Smooth muscle cell (in vitro differentiated cells): Measurements from ENCODE around the gene DNAJB6. TPM values are rescaled to one million over a fixed set of nuclear protein-coding genes. Genes with fewer than 3 reads are reported as not detected.
A peak's percentile ranks its signal among the peaks of the same experiment; 100 is the strongest.

ENCODE experiments used
- DNase-seq: peaks from one replicate; lab custom pipeline; 2025; ENCODE audit not compliant: unreplicated experiment; lab: John Stamatoyannopoulos, UW
- H2AFZ ChIP-seq: fragments of 200-600 bp; sonication (generic); 2 replicates; pipeline ENCODE4 v1.6.0; 2016; ENCODE audit warnings: antibody characterized with exemption, low read depth, mild to moderate bottlenecking
- H3F3A ChIP-seq: fragments of 200-600 bp; sonication (generic); 2 replicates; pipeline ENCODE4 v1.6.0; 2017; ENCODE audit warnings: antibody characterized with exemption, low read depth
- H3K27ac ChIP-seq: fragments of 200-600 bp; sonication (generic); 2 replicates; pipeline ENCODE4 v1.5.1; 2016; ENCODE audit warnings: low read depth, mild to moderate bottlenecking
- H3K27me3 ChIP-seq: fragments of 200-600 bp; sonication (generic); 2 replicates; pipeline ENCODE4 v1.6.1; 2016; ENCODE audit warnings: low read depth, mild to moderate bottlenecking
- H3K36me3 ChIP-seq: fragments of 200-600 bp; sonication (generic); 2 replicates; pipeline ENCODE4 v1.5.1; 2016; ENCODE audit warnings: low read depth
- H3K4me1 ChIP-seq: fragments of 200-600 bp; sonication (generic); 2 replicates; pipeline ENCODE4 v1.5.1; 2016; ENCODE audit warnings: low read depth
- H3K4me2 ChIP-seq: fragments of 200-600 bp; sonication (generic); 2 replicates; pipeline ENCODE4 v1.6.0; 2016; ENCODE audit warnings: mild to moderate bottlenecking
- H3K4me3 ChIP-seq: fragments of 200-600 bp; sonication (generic); 2 replicates; pipeline ENCODE4 v1.5.1; 2016; ENCODE audit warnings: mild to moderate bottlenecking
- H3K79me2 ChIP-seq: fragments of 200-600 bp; sonication (generic); 2 replicates; pipeline ENCODE4 v1.6.0; 2016; ENCODE audit warnings: low read depth, mild to moderate bottlenecking
- H3K9ac ChIP-seq: fragments of 200-600 bp; sonication (generic); 2 replicates; pipeline ENCODE4 v1.6.0; 2016; ENCODE audit warnings: low read depth
- H3K9me3 ChIP-seq: fragments of 200-600 bp; sonication (generic); replicated peaks from 2 replicates; pipeline ENCODE4 v1.5.1; 2016; ENCODE audit warnings: low read depth
- H4K20me1 ChIP-seq: fragments of 200-600 bp; sonication (generic); 2 replicates; pipeline ENCODE4 v1.6.0; 2016; ENCODE audit warnings: low read depth
- WGBS: methylation state at CpG from one replicate; pipeline ENCODE4 v1.1.7; 2016; ENCODE audit warnings: low lambda C conversion rate; 5-methylcytosine and 5-hydroxymethylcytosine counted together
- polyA plus RNA-seq: library from polyadenylated mRNA; unstranded; fragments of >200 nt; fragmentation: Nextera tagmentation; extraction: Ambion mirVana; gene quantifications from 2 replicates; pipeline ENCODE4 v1.2.1, GENCODE V29; 2016
- total RNA-seq: library from RNA; depleted of rRNA; stranded (reverse); fragments of >200 nt; gene quantifications from 2 replicates; pipeline ENCODE4 v1.2.3, GENCODE V29; 2014
- TF ChIP-seq, protein P1 (sequence below): fragments of 200-600 bp; sonication (generic); IDR thresholded peaks from 2 replicates; pipeline ENCODE4 v1.5.1; 2017; ENCODE audit warnings: borderline replicate concordance, mild to moderate bottlenecking, antibody characterized with exemption; ENCODE audit not compliant: insufficient read depth, poor library complexity, severe bottlenecking

The DNAJB6 gene
- total and polyA plus RNA-seq, 2 experiments from 2014 or later: 103 to 104 TPM

DNA sequence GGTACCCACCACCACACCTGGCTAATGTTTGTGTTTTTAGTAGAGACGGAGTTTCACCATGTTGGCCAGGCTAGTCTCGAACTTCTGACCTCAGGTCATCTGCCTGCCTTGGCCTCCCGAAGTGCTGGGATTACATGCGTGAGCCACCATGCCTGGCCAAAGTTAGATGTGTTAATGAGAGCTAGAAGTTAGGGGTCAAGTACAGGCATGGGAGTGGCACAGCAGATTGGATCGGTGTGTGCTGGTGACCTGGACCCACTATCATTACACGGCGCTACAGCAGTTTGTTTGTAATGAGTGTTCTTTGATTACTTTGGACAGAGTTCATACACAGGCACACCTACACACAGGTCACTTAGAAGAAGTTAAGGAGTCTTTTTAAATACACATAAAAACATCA lies 36.7 kb downstream of the DNAJB6 start:
- H3K9me3 ChIP-seq: no peaks in the 10 kb centered on the region
- H3K27ac ChIP-seq: no peak overlapping the region
- H3K9ac ChIP-seq: no peak overlapping the region
- WGBS: 97% methylated on average over 7 of the region's 7 CpGs
- H3F3A ChIP-seq: no peaks in the 10 kb centered on the region
- peaks cover 87% of the 10 kb centered on the region for H3K79me2 ChIP-seq
- TF ChIP-seq, protein P1, sequence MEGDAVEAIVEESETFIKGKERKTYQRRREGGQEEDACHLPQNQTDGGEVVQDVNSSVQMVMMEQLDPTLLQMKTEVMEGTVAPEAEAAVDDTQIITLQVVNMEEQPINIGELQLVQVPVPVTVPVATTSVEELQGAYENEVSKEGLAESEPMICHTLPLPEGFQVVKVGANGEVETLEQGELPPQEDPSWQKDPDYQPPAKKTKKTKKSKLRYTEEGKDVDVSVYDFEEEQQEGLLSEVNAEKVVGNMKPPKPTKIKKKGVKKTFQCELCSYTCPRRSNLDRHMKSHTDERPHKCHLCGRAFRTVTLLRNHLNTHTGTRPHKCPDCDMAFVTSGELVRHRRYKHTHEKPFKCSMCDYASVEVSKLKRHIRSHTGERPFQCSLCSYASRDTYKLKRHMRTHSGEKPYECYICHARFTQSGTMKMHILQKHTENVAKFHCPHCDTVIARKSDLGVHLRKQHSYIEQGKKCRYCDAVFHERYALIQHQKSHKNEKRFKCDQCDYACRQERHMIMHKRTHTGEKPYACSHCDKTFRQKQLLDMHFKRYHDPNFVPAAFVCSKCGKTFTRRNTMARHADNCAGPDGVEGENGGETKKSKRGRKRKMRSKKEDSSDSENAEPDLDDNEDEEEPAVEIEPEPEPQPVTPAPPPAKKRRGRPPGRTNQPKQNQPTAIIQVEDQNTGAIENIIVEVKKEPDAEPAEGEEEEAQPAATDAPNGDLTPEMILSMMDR: no peak
- peaks cover 100% of the 10 kb centered on the region for H4K20me1 ChIP-seq
- H3K4me1 ChIP-seq: no peaks in the 10 kb centered on the region
- H3K4me2 ChIP-seq: no peak overlapping the region
- H3K27me3 ChIP-seq: no peaks in the 10 kb centered on the region
- peaks cover 27% of the 10 kb centered on the region for H3K36me3 ChIP-seq
- H3K4me3 ChIP-seq: no peak overlapping the region
- DNase-seq: no peak
- no peak overlapping the region for H2AFZ ChIP-seq

DNA sequence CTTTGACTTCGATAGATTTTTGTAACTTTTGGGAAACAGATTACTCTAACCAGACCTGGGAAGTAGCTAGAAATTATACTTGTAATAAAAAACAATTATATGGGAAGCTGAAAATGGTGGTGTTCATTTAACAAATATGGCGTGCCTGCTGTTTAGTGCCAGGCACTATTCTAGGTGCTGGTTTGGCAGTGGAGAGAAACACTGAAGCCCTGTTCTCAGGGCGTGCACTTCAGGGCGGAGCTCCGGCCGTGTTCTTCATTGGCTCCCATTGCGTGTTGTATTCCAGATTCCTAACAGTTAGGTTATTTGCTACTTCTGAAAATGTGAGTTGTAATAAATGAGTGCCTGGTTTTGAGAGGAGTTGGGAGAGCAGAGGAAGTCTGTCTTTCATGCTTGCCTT lies 38.6 kb downstream of the DNAJB6 start:
- Histone ChIP-seq H3K27me3 (no peaks in the 10 kb centered on the region), H3K27ac (peak overlapping the region; percentile 11), H3K4me1 (no peaks in the 10 kb centered on the region), H3K9me3 (no peaks in the 10 kb centered on the region), H3K9ac (no peak overlapping the region), H3K79me2 (peaks cover 95% of the 10 kb centered on the region), H2AFZ (no peak overlapping the region), H3F3A (no peaks in the 10 kb centered on the region), H4K20me1 (peaks cover 100% of the 10 kb centered on the region), H3K4me2 (no peak overlapping the region), H3K36me3 (peaks cover 9% of the 10 kb centered on the region), H3K4me3 (no peak overlapping the region)
- no peak for DNase-seq
- TF ChIP-seq, protein P1: no peak
- 96% methylated on average over 7 of the region's 7 CpGs for WGBS

DNA sequence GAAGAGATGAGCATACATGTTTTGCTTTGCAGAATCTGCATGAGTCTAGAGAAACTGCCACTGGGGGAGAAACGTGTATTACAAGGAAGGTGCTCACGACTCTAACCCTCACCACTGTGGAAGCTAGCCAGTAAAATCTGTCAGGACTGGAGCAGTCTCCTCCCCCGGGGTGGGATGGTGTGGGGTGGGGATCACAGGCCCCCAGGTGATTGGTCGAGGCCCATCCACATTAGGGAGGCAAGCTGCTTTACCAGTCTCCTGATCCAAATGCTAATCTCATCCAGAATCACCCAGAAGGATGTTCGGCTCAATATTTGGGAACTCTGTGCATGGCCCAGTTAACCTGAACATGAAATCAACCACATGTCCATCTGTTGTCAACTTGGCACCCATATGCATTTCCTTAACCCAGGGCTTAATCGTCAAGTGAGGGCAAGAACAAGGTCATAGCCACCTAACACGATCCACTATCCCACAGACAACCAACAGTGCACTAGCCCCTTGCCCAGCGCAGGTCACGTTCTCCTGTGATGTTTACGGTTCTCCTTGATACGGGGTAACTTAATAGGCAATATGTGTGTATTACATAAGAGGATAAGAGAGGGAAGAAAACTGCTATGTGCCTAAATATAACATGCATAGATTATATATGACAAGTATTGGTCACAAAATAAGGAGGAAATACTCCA lies 40.8 kb downstream of the DNAJB6 start:
- peaks cover 100% of the 10 kb centered on the region for H4K20me1 ChIP-seq
- WGBS: 97% methylated on average over 11 of the region's 11 CpGs
- no peak for DNase-seq
- H3K4me2 ChIP-seq: no peak overlapping the region
- no peak overlapping the region for H3K9ac ChIP-seq
- peaks cover 9% of the 10 kb centered on the region for H3K36me3 ChIP-seq
- TF ChIP-seq, protein P1: no peak
- H3K27me3 ChIP-seq: no peaks in the 10 kb centered on the region
- no peaks in the 10 kb centered on the region for H3K4me1 ChIP-seq
- no peak overlapping the region for H3K4me3 ChIP-seq
- H3F3A ChIP-seq: no peaks in the 10 kb centered on the region
- H3K27ac ChIP-seq: no peak overlapping the region
- no peaks in the 10 kb centered on the region for H3K9me3 ChIP-seq
- H2AFZ ChIP-seq: no peak overlapping the region
- H3K79me2 ChIP-seq: peaks cover 92% of the 10 kb centered on the region

DNA sequence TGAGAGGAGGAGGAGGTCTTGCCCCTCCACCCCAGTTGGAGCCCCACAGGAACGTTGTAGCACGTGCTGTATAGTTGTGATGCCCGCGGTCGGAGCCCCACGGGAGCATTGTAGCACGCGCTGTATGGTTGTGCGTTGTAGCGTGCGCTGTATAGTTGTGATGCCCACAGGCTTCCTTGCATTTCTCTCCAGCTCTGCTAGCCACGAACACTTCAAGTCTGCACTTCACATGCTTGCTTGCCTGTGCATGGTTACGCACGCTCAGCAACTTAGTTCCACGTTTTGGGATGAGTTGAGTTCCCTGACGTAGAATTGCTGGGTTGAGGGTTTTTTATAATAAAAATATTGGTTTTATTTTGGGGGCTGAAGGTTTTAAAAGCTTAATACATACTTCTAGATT lies 41.6 kb downstream of the DNAJB6 start:
- H3K4me3 ChIP-seq: no peak overlapping the region
- no peaks in the 10 kb centered on the region for H3K4me1 ChIP-seq
- H3K36me3 ChIP-seq: peaks cover 4% of the 10 kb centered on the region
- DNase-seq: no peak
- no peak overlapping the region for H2AFZ ChIP-seq
- H3K79me2 ChIP-seq: peaks cover 89% of the 10 kb centered on the region
- no peak overlapping the region for H3K9ac ChIP-seq
- H3K27ac ChIP-seq: no peak overlapping the region
- peaks cover 98% of the 10 kb centered on the region for H4K20me1 ChIP-seq
- H3K27me3 ChIP-seq: no peaks in the 10 kb centered on the region
- 98% methylated on average over 16 of the region's 16 CpGs for WGBS
- H3F3A ChIP-seq: no peaks in the 10 kb centered on the region
- no peak overlapping the region for H3K4me2 ChIP-seq
- TF ChIP-seq, protein P1: no peak
- H3K9me3 ChIP-seq: no peaks in the 10 kb centered on the region
